ENCODE data around the gene FAN1. TPM values are rescaled to one million over a fixed set of nuclear protein-coding genes. Genes with fewer than 3 reads are reported as not detected.

The FAN1 gene
- total RNA-seq, 1 donor from 2014 or later: 17.6 TPM

GRCh38 chr15:30933293-30933692, 29.6 kb downstream of the FAN1 start:
- H3K36me3 ChIP-seq (ENCODE audit: control insufficient read depth, insufficient read depth, low read length): peaks cover 6% of the 10 kb centered on the region
- no peak for FAIRE-seq

GRCh38 chr15:30939161-30939560, 35.4 kb downstream of the FAN1 start:
- Histone ChIP-seq H3K27me3 (ENCODE audit: control insufficient read depth, insufficient read depth, low read length) (no peaks in the 10 kb centered on the region), H3K36me3 (ENCODE audit: control insufficient read depth, insufficient read depth, low read length) (peaks cover 11% of the 10 kb centered on the region), H3K4me3 (ENCODE audit: low read depth, low read length) (no peak overlapping the region)
- FAIRE-seq: no peak
- TF ChIP-seq, protein P1, sequence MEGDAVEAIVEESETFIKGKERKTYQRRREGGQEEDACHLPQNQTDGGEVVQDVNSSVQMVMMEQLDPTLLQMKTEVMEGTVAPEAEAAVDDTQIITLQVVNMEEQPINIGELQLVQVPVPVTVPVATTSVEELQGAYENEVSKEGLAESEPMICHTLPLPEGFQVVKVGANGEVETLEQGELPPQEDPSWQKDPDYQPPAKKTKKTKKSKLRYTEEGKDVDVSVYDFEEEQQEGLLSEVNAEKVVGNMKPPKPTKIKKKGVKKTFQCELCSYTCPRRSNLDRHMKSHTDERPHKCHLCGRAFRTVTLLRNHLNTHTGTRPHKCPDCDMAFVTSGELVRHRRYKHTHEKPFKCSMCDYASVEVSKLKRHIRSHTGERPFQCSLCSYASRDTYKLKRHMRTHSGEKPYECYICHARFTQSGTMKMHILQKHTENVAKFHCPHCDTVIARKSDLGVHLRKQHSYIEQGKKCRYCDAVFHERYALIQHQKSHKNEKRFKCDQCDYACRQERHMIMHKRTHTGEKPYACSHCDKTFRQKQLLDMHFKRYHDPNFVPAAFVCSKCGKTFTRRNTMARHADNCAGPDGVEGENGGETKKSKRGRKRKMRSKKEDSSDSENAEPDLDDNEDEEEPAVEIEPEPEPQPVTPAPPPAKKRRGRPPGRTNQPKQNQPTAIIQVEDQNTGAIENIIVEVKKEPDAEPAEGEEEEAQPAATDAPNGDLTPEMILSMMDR (IDR thresholded peaks at IDR 0.05; ENCODE audit: insufficient read depth, low read length, severe bottlenecking): no peak
- no peak for DNase-seq (ENCODE audit: low read depth)

More at GRCh38 chr15:30933293-30933692, 29.6 kb downstream of the FAN1 start:
- Histone ChIP-seq H3K27me3 (ENCODE audit: control insufficient read depth, insufficient read depth, low read length) (no peaks in the 10 kb centered on the region), H3K4me3 (ENCODE audit: low read depth, low read length) (no peak overlapping the region)
- TF ChIP-seq, protein P1 (IDR thresholded peaks at IDR 0.05; ENCODE audit: insufficient read depth, low read length, severe bottlenecking): no peak
- peak; percentile 75 for DNase-seq (ENCODE audit: low read depth)

DNA sequence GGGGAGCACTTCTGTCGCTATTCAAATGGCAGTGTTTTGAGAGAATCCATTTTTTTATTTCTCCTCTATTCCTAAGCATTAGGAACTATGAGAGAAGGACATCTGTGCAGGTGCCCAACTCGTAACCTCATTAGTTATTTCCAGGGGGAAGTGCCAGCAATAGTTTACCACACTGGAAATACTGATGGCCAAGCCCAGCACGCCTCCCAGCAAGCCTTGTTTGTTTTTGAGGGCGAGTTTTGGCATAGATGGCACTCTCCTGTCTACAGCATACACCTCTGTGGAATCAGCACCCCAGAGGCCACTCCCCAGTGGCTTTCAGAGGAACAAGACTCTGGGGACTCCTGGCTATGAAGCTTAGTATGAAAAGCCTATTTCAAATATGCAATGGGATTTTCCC, 36.6 kb downstream of the FAN1 start:
- H3K36me3 ChIP-seq (ENCODE audit: control insufficient read depth, insufficient read depth, low read length): peaks cover 11% of the 10 kb centered on the region
- FAIRE-seq: no peak
- H3K4me3 ChIP-seq (ENCODE audit: low read depth, low read length): no peak overlapping the region
- H3K27me3 ChIP-seq (ENCODE audit: control insufficient read depth, insufficient read depth, low read length): no peaks in the 10 kb centered on the region
- TF ChIP-seq, protein P1 (IDR thresholded peaks at IDR 0.05; ENCODE audit: insufficient read depth, low read length, severe bottlenecking): no peak
- no peak for DNase-seq (ENCODE audit: low read depth)

GRCh38 chr15:30941520-30941919, 37.8 kb downstream of the FAN1 start:
- TF ChIP-seq, protein P1 (IDR thresholded peaks at IDR 0.05; ENCODE audit: insufficient read depth, low read length, severe bottlenecking): no peak
- no peaks in the 10 kb centered on the region for H3K27me3 ChIP-seq (ENCODE audit: control insufficient read depth, insufficient read depth, low read length)
- H3K36me3 ChIP-seq (ENCODE audit: control insufficient read depth, insufficient read depth, low read length): peaks cover 14% of the 10 kb centered on the region
- DNase-seq (ENCODE audit: low read depth): no peak
- H3K4me3 ChIP-seq (ENCODE audit: low read depth, low read length): no peak overlapping the region
- no peak for FAIRE-seq

DNA sequence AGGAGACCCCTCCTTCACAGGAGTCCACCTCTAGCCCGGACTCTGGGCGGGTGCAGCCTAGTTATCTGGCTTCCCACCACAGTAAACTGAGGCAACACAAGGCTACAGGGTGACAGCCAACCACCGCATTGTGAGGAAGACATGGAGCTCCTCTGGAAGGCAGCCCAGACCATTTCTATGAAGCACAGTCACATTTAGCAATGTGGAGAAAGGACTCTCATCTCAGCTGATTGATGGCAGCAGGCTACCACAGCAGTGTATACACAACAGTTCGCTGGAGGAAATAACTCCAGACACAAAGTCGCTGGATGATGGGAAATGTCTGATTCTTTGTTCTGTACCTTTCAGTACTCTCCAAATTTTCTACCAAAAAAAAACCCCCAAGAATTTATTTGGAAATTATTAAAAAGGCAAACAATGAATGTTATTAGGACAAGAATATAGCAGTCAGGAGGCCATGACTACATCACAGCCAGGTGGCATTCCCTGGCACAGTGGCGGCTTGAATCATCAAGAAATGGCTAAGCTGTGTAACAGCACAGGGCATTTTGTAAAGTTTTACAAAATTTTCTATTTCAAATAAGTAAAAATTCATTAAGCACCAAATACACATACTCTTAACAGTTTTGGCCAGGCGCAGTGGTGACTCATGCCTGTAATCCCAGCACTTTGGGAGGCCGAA, 40.1 kb downstream of the FAN1 start:
- Histone ChIP-seq H3K4me3 (ENCODE audit: low read depth, low read length) (no peak overlapping the region), H3K27me3 (ENCODE audit: control insufficient read depth, insufficient read depth, low read length) (no peaks in the 10 kb centered on the region), H3K36me3 (ENCODE audit: control insufficient read depth, insufficient read depth, low read length) (peaks cover 15% of the 10 kb centered on the region)
- DNase-seq (ENCODE audit: low read depth): no peak
- FAIRE-seq: no peak
- TF ChIP-seq, protein P1 (IDR thresholded peaks at IDR 0.05; ENCODE audit: insufficient read depth, low read length, severe bottlenecking): no peak

- DNase-seq (ENCODE audit: low read depth) (no peak), FAIRE-seq (no peak)
- Histone ChIP-seq H3K36me3 (ENCODE audit: control insufficient read depth, insufficient read depth, low read length) (peaks cover 10% of the 10 kb centered on the region), H3K27me3 (ENCODE audit: control insufficient read depth, insufficient read depth, low read length) (no peaks in the 10 kb centered on the region), H3K4me3 (ENCODE audit: low read depth, low read length) (no peak overlapping the region)
- TF ChIP-seq, protein P1 (IDR thresholded peaks at IDR 0.05; ENCODE audit: insufficient read depth, low read length, severe bottlenecking): no peak
Observed at GRCh38 chr15:30953183-30953582, 49.5 kb downstream of the FAN1 start.
